ENCODE results near the gene SRD5A3.

The SRD5A3 gene

DNA sequence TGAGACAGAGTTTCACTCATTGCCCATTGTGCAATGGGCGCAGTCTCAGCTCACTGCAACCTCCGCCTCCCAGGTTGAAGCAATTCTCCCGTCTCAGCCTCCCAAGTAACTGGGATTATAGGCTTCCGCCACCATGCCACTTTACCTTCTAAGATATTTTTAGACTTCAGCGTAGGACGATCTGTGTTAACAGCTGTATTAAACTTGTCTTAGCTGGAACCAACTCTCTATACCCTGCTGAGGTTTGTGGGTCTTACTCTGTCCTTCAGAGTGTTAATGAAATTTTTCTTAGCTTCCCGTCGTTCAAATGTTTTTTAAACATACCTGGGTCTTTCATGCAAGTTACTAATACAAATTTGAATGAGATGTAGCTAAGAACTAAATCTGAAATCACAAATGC, 64.4 kb downstream of the SRD5A3 start:
- no peak for DNase-seq

- DNase-seq: no peak
Measured at GRCh38 chr4:55411621-55412020, 65.6 kb downstream of the SRD5A3 start.

DNA sequence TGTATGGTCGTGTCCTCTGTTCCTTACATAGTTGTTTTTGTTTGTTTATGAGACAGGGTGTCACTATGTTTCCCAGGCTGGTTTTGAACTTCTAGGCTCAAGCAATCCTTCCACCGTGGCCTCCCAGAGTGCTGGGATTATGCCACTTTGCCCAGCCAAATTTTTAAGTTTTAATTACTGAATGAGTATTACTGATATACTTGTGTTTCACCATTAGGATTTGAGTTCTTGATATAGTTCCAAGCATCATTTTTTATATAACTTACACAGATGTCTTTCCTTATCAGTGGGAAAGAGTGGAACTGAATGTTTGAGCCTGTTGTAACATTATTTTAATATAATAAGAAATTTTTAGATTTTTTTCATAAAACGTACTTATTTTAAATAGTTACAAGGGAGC, 70.1 kb downstream of the SRD5A3 start:
- DNase-seq: no peak
